ENCODE measurements around the gene HOXB3. TPM values are rescaled to one million over a fixed set of nuclear protein-coding genes. Genes with fewer than 3 reads are reported as not detected.

Gene HOXB3
- total RNA-seq, 2 donors from 2014 or later: 3.1 to 5.4 TPM

GRCh38 chr17:48559840-48560817 lies 29.9 kb downstream of the HOXB3 start:
- Mint-ChIP-seq H3K36me3 (ENCODE audit: low read depth) (no peaks in the 10 kb centered on the region), H3K4me1 (peaks cover 4% of the 10 kb centered on the region), H3K9me3 (no peaks in the 10 kb centered on the region), H3K27ac (no peak overlapping the region), H3K27me3 (peaks cover 13% of the 10 kb centered on the region), H3K4me3 (no peak overlapping the region)
- no peak for ATAC-seq (replicated peaks)

- Mint-ChIP-seq H3K27me3 (peaks cover 13% of the 10 kb centered on the region), H3K36me3 (ENCODE audit: low read depth) (no peaks in the 10 kb centered on the region), H3K27ac (no peak overlapping the region), H3K4me3 (no peak overlapping the region), H3K4me1 (peaks cover 5% of the 10 kb centered on the region), H3K9me3 (no peaks in the 10 kb centered on the region)
- no peak for ATAC-seq (replicated peaks)
These were observed 30.8 kb downstream of the HOXB3 start for GRCh38 chr17:48559122-48559839.

- Mint-ChIP-seq H3K27me3 (peaks cover 13% of the 10 kb centered on the region), H3K9me3 (no peaks in the 10 kb centered on the region), H3K27ac (no peak overlapping the region), H3K4me1 (peaks cover 5% of the 10 kb centered on the region), H3K4me3 (no peak overlapping the region), H3K36me3 (ENCODE audit: low read depth) (no peaks in the 10 kb centered on the region)
- ATAC-seq (replicated peaks): no peak
These were observed 31.3 kb downstream of the HOXB3 start for GRCh38 chr17:48558831-48559121.

GRCh38 chr17:48558057-48558830 lies 31.8 kb downstream of the HOXB3 start:
- no peak for ATAC-seq (replicated peaks)
- H3K27me3 Mint-ChIP-seq: peaks cover 13% of the 10 kb centered on the region
- peaks cover 5% of the 10 kb centered on the region for H3K4me1 Mint-ChIP-seq
- H3K9me3 Mint-ChIP-seq: no peaks in the 10 kb centered on the region
- H3K36me3 Mint-ChIP-seq (ENCODE audit: low read depth): no peaks in the 10 kb centered on the region
- no peak overlapping the region for H3K4me3 Mint-ChIP-seq
- no peak overlapping the region for H3K27ac Mint-ChIP-seq

GRCh38 chr17:48556576-48557401 lies 33.3 kb downstream of the HOXB3 start:
- Mint-ChIP-seq H3K4me1 (peaks cover 5% of the 10 kb centered on the region), H3K9me3 (no peaks in the 10 kb centered on the region), H3K36me3 (ENCODE audit: low read depth) (no peaks in the 10 kb centered on the region), H3K27ac (no peak overlapping the region), H3K27me3 (peaks cover 13% of the 10 kb centered on the region), H3K4me3 (no peak overlapping the region)
- ATAC-seq (replicated peaks): no peak

- H3K36me3 Mint-ChIP-seq (ENCODE audit: low read depth): no peaks in the 10 kb centered on the region
- H3K4me1 Mint-ChIP-seq: peaks cover 5% of the 10 kb centered on the region
- H3K9me3 Mint-ChIP-seq: no peaks in the 10 kb centered on the region
- peak overlapping the region; percentile 75 for H3K4me3 Mint-ChIP-seq
- no peak overlapping the region for H3K27ac Mint-ChIP-seq
- H3K27me3 Mint-ChIP-seq: peaks cover 13% of the 10 kb centered on the region
- no peak for ATAC-seq (replicated peaks)
These were observed 33.8 kb downstream of the HOXB3 start for GRCh38 chr17:48556229-48556575.

- peak; percentile 51 for ATAC-seq (replicated peaks)
- H3K4me1 Mint-ChIP-seq: peaks cover 5% of the 10 kb centered on the region
- peak overlapping the region; percentile 63 for H3K27ac Mint-ChIP-seq
- peak overlapping the region; percentile 75 for H3K4me3 Mint-ChIP-seq
- no peaks in the 10 kb centered on the region for H3K36me3 Mint-ChIP-seq (ENCODE audit: low read depth)
- H3K9me3 Mint-ChIP-seq: no peaks in the 10 kb centered on the region
- peaks cover 13% of the 10 kb centered on the region for H3K27me3 Mint-ChIP-seq
These were observed 34.5 kb downstream of the HOXB3 start for GRCh38 chr17:48555258-48556228.

GRCh38 chr17:48554412-48555257 lies 35.4 kb downstream of the HOXB3 start:
- peaks cover 13% of the 10 kb centered on the region for H3K27me3 Mint-ChIP-seq
- H3K27ac Mint-ChIP-seq: peak overlapping the region; percentile 63
- no peaks in the 10 kb centered on the region for H3K36me3 Mint-ChIP-seq (ENCODE audit: low read depth)
- ATAC-seq (replicated peaks): no peak
- no peaks in the 10 kb centered on the region for H3K9me3 Mint-ChIP-seq
- peaks cover 5% of the 10 kb centered on the region for H3K4me1 Mint-ChIP-seq
- peak overlapping the region; percentile 75 for H3K4me3 Mint-ChIP-seq

- peaks cover 5% of the 10 kb centered on the region for H3K4me1 Mint-ChIP-seq
- H3K36me3 Mint-ChIP-seq (ENCODE audit: low read depth): no peaks in the 10 kb centered on the region
- H3K4me3 Mint-ChIP-seq: no peak overlapping the region
- H3K9me3 Mint-ChIP-seq: no peaks in the 10 kb centered on the region
- no peak for ATAC-seq (replicated peaks)
- H3K27me3 Mint-ChIP-seq: peaks cover 13% of the 10 kb centered on the region
- H3K27ac Mint-ChIP-seq: no peak overlapping the region
These were observed 36.2 kb downstream of the HOXB3 start for GRCh38 chr17:48553826-48554225.

- no peaks in the 10 kb centered on the region for H3K36me3 Mint-ChIP-seq (ENCODE audit: low read depth)
- peaks cover 5% of the 10 kb centered on the region for H3K4me1 Mint-ChIP-seq
- H3K9me3 Mint-ChIP-seq: no peaks in the 10 kb centered on the region
- H3K27ac Mint-ChIP-seq: no peak overlapping the region
- peaks cover 9% of the 10 kb centered on the region for H3K27me3 Mint-ChIP-seq
- no peak overlapping the region for H3K4me3 Mint-ChIP-seq
- no peak for ATAC-seq (replicated peaks)
These were observed 36.9 kb downstream of the HOXB3 start for GRCh38 chr17:48553190-48553547.

- no peak overlapping the region for H3K27ac Mint-ChIP-seq
- no peaks in the 10 kb centered on the region for H3K36me3 Mint-ChIP-seq (ENCODE audit: low read depth)
- no peaks in the 10 kb centered on the region for H3K9me3 Mint-ChIP-seq
- H3K27me3 Mint-ChIP-seq: peaks cover 9% of the 10 kb centered on the region
- no peak overlapping the region for H3K4me3 Mint-ChIP-seq
- ATAC-seq (replicated peaks): no peak
- H3K4me1 Mint-ChIP-seq: peaks cover 9% of the 10 kb centered on the region
These were observed 37.4 kb downstream of the HOXB3 start for GRCh38 chr17:48552466-48553189.

All from activated T-helper 17 cell treated with anti-CD3 and anti-CD28 coated beads, Interleukin-2, amount 50 U/mL, for 72 hours (primary cell).